Coronary artery (tissue), 2 donors: ENCODE results near the gene OASL.

ENCODE experiments used
- DNase-seq: peaks from one replicate; pipeline ENCODE4 v3.0.0-alpha.2; 2017; ENCODE audit warnings: low spot score
- H3K27ac ChIP-seq, 2 donors: fragments of 200-600 bp; sonication (generic); one replicate each; pipeline ENCODE4 v1.5.1; 2016 to 2019
- H3K4me3 ChIP-seq: fragments of 200-600 bp; sonication (generic); 2 replicates; pipeline ENCODE4 v1.5.1; 2016; ENCODE audit warnings: mild to moderate bottlenecking, moderate library complexity
- CTCF ChIP-seq: fragments of 200-600 bp; sonication (generic); IDR thresholded peaks from one replicate; pipeline ENCODE4 v1.5.1; 2019; ENCODE audit warnings: antibody characterized with exemption

OASL gene

GRCh38 chr12:120979862-120980696 is 59.0 kb downstream of the OASL start:
- no peak overlapping the region for H3K4me3 ChIP-seq
- DNase-seq, result no peak
- TF ChIP-seq CTCF, result no peak
- H3K27ac ChIP-seq, result no peak overlapping the region

DNA sequence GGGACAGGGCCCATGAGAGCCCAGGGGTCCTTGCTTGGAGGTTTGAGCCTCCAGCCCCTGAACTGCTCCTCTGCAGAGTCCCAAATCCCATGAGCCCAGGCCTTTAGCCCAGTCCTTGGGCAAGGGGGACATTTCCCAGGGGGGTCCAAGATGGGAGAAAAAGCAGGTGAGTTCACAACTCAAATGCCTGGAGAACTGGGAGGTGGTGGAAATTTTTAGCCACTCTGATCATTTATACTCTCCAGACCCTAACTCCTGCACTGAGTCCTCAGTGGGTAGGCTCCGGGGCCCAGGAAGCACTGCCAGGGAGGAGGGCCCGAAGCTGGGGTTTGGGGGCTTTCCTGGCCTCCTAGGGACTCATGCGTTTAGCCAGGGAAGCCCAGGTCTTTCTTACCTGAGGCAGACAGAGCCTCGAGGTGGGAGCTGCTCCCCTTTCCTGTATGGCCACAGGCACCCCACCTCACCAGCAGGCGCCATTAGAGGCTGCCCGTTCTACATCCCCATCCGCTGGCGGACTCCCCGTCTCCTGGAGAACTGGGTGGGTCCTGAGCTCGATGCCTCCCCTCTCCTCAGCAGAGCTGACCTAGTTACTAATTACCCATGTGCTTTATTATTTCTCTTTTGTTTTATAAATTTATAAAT is 59.7 kb downstream of the OASL start:
- DNase-seq, result no peak
- H3K27ac ChIP-seq, result no peak overlapping the region
- no peak for TF ChIP-seq CTCF
- H3K4me3 ChIP-seq, result no peak overlapping the region

- no peak for DNase-seq
- TF ChIP-seq CTCF, result no peak
- H3K4me3 ChIP-seq, result no peak within 1 kb of the TSS
- no peak within 1 kb of the TSS for H3K27ac ChIP-seq
These were observed 60.5 kb downstream of the OASL start, which contains the start of gene HNF1A for GRCh38 chr12:120978296-120979219. TSS of gene HNF1A (plus strand) at chr12:120978543. CDS start at chr12:120978769, 226 bp downstream.

DNA sequence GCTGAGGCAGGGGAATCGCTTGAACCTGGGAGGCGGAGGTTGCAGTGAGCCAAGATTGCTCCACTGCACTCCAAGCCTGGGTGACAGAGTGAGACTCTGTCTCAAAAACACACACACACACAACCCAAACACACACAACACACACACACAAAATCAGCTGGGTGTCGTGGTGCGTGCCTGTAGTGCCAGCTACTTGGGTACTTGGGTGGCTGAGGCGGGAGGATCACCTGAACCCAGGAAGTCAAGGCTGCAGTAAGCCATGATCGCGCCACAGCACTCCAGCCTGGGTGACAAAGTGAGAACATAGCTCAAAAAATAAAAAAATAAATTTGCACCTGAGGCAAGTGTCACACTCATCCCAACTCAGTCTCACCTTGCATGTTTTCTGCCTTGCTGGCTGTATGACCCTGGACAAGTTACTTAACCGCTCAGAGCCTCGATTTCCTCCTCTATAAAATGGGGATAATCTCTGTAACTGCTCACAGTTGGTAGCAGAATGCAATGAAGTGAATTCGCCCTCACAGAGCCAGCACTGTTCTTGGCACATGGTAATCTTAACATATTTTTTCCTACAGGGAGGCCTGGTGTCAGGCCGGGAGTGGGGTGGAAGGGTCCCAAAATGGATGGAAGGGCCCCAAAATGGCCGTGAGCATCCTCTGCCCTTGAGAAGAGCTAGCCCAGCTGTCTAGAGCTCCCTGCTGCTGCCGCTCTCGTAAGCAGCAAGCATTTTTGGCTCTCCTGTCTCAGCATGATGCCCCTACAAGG is 61.3 kb downstream of the OASL start:
- H3K4me3 ChIP-seq, result no peak overlapping the region

DNA sequence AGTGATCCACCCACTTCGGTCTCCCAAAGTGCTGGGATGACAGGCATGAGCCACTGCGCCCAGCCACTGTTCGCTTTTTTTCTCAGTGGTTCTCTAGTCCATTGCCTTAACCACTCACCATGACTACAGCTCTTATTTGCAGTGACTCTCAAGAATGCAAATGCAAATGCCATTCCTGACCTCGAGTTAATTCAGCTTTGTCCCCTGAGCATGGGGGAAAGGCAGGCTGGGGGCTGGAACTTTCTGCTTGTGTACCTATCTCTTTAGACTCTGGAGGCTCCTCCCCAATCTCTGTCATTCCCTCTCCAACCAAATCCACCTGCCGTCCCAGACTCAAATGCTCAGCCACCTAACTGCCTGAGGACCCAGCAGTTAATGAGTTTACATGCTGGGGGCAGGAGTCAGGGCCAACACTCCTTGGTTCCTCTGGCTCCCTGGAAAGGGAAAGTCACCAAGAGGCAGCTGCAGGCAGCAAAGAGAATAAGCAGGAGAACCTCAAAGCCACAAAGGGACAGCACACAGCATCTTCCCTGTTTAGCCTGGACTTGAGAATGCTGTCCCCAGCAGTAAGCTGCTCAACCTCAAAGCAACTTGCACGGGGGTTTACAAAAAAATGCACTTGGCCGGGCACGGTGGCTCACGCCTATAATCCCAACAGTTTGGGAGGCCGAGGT is 66.0 kb downstream of the OASL start:
- Histone ChIP-seq H3K4me3 (no peak overlapping the region), H3K27ac (no peak overlapping the region)
- no peak for DNase-seq
- TF ChIP-seq CTCF, result no peak

More for the DNA sequence above, 61.3 kb downstream of the OASL start:
- no peak for TF ChIP-seq CTCF
- no peak for DNase-seq
- no peak overlapping the region for H3K27ac ChIP-seq
